Neural progenitor cell (in vitro differentiated cells): ENCODE measurements around the gene CCSER1. TPM values are rescaled to one million over a fixed set of nuclear protein-coding genes. Genes with fewer than 3 reads are reported as not detected.
A peak's percentile ranks its signal among the peaks of the same experiment; 100 is the strongest.

ENCODE experiments used
- DNase-seq: peaks from one replicate; pipeline ENCODE4 v3.0.0-alpha.2; 2016; ENCODE audit warnings: low spot score
- H2AFZ ChIP-seq: fragments of 200-600 bp; sonication (generic); replicated peaks from 2 replicates; pipeline ENCODE4 v1.6.1; 2016; ENCODE audit warnings: antibody characterized with exemption
- H3F3A ChIP-seq: fragments of 200-600 bp; sonication (generic); 2 replicates; pipeline ENCODE4 v1.6.1; 2016; ENCODE audit warnings: antibody characterized with exemption, low read depth
- H3K27ac ChIP-seq: fragments of 200-600 bp; sonication (generic); 2 replicates; pipeline ENCODE4 v1.5.1; 2016; ENCODE audit warnings: mild to moderate bottlenecking
- H3K27me3 ChIP-seq: fragments of 200-600 bp; sonication (generic); 2 replicates; pipeline ENCODE4 v1.6.1; 2016; ENCODE audit warnings: mild to moderate bottlenecking, moderate library complexity
- H3K36me3 ChIP-seq: fragments of 200-600 bp; sonication (generic); 2 replicates; pipeline ENCODE4 v1.5.1; 2016
- H3K4me1 ChIP-seq: fragments of 200-600 bp; sonication (generic); 2 replicates; pipeline ENCODE4 v1.6.1; 2016; ENCODE audit warnings: mixed run types
- H3K4me2 ChIP-seq: fragments of 200-600 bp; sonication (generic); 2 replicates; pipeline ENCODE4 v1.6.1; 2016
- H3K4me3 ChIP-seq: fragments of 200-600 bp; sonication (generic); 2 replicates; pipeline ENCODE4 v1.5.1; 2016
- H3K79me2 ChIP-seq: fragments of 200-600 bp; sonication (generic); 2 replicates; pipeline ENCODE4 v1.6.1; 2016; ENCODE audit warnings: low read depth
- H3K9ac ChIP-seq: fragments of 200-600 bp; sonication (generic); 2 replicates; pipeline ENCODE4 v1.6.1; 2016
- H3K9me3 ChIP-seq: fragments of 200-600 bp; sonication (generic); 2 replicates; pipeline ENCODE4 v1.5.1; 2016; ENCODE audit warnings: low read depth
- H4K20me1 ChIP-seq: fragments of 200-600 bp; sonication (generic); 2 replicates; pipeline ENCODE4 v1.6.1; 2016; ENCODE audit warnings: low read depth
- H3K27ac Mint-ChIP-seq: 3 replicates; pipeline ENCODE4 v1.8.0; 2021; ENCODE audit warnings: mixed read lengths
- H3K27me3 Mint-ChIP-seq: 2 replicates; pipeline ENCODE4 v1.8.0; 2022; ENCODE audit warnings: low read depth, mild to moderate bottlenecking, inconsistent platforms, moderate library complexity, mixed read lengths; ENCODE audit not compliant: insufficient read depth
- H3K36me3 Mint-ChIP-seq: 3 replicates; pipeline ENCODE4 v1.8.0; 2021; ENCODE audit warnings: mixed read lengths
- H3K4me1 Mint-ChIP-seq: 3 replicates; pipeline ENCODE4 v1.8.0; 2021; ENCODE audit warnings: mixed read lengths
- H3K4me3 Mint-ChIP-seq: 3 replicates; pipeline ENCODE4 v1.8.0; 2021; ENCODE audit warnings: mild to moderate bottlenecking, moderate library complexity, mixed read lengths
- H3K9me3 Mint-ChIP-seq: 3 replicates; pipeline ENCODE4 v1.8.0; 2020; ENCODE audit warnings: mixed read lengths
- EZH2 ChIP-seq: fragments of 200-600 bp; sonication (generic); IDR thresholded peaks from 2 replicates; pipeline ENCODE4 v1.6.1; 2017; ENCODE audit warnings: antibody characterized with exemption, mild to moderate bottlenecking, moderate library complexity
- EZH2phosphoT487 ChIP-seq: fragments of 200-600 bp; sonication (generic); IDR thresholded peaks from 2 replicates; pipeline ENCODE4 v1.6.1; 2017; ENCODE audit warnings: antibody characterized with exemption
- total RNA-seq: library from RNA; depleted of rRNA; stranded (reverse); fragments of >200 nt; gene quantifications from 2 replicates; pipeline ENCODE4 v1.2.3, GENCODE V29; 2015; ENCODE audit warnings: low replicate concordance
- TF ChIP-seq, protein P1 (sequence below): fragments of 200-600 bp; sonication (generic); IDR thresholded peaks from 2 replicates; pipeline ENCODE4 v1.5.1; 2017; ENCODE audit warnings: antibody characterized with exemption, mild to moderate bottlenecking

CCSER1 gene
- total RNA-seq, 1 donor from 2014 or later = 0.77 TPM

DNA sequence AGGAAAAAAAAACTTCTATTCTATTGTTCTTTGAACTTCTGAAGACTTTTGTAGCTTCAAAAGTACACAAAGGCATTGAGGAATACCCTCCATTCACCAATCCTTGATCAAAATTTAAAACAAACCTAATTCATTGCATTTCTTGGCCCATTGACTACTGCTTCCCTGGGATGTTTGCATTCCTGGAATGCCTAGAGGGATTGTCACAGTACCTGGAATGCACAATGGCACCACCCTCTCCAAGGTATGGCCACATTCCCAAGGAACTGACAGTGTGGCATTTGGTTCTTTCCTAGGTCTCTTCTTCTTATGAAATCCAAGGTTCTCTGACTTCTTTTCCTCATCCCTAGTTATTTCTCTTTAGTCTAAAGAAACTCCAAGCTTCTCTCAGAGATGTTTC is 600.7 kb downstream of the CCSER1 start:
- Histone ChIP-seq H3F3A (no peaks in the 10 kb centered on the region), H3K9me3 (no peaks in the 10 kb centered on the region), H3K36me3 (no peaks in the 10 kb centered on the region), H4K20me1 (no peaks in the 10 kb centered on the region), H3K4me1 (peaks cover 4% of the 10 kb centered on the region), H3K4me2 (peak overlapping the region; percentile 4), H3K4me3 (no peak overlapping the region), H3K27ac (no peak overlapping the region), H3K9ac (no peak overlapping the region), H3K79me2 (no peaks in the 10 kb centered on the region), H3K27me3 (no peaks in the 10 kb centered on the region), H2AFZ (no peak overlapping the region)
- H3K27ac Mint-ChIP-seq = no peak overlapping the region
- H3K4me1 Mint-ChIP-seq = no peaks in the 10 kb centered on the region
- DNase-seq = peak; percentile 66
- TF ChIP-seq, protein P1, sequence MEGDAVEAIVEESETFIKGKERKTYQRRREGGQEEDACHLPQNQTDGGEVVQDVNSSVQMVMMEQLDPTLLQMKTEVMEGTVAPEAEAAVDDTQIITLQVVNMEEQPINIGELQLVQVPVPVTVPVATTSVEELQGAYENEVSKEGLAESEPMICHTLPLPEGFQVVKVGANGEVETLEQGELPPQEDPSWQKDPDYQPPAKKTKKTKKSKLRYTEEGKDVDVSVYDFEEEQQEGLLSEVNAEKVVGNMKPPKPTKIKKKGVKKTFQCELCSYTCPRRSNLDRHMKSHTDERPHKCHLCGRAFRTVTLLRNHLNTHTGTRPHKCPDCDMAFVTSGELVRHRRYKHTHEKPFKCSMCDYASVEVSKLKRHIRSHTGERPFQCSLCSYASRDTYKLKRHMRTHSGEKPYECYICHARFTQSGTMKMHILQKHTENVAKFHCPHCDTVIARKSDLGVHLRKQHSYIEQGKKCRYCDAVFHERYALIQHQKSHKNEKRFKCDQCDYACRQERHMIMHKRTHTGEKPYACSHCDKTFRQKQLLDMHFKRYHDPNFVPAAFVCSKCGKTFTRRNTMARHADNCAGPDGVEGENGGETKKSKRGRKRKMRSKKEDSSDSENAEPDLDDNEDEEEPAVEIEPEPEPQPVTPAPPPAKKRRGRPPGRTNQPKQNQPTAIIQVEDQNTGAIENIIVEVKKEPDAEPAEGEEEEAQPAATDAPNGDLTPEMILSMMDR = no peak
- TF ChIP-seq EZH2phosphoT487 (no peak), EZH2 (no peak)
- H3K27me3 Mint-ChIP-seq = no peaks in the 10 kb centered on the region
- no peaks in the 10 kb centered on the region for H3K36me3 Mint-ChIP-seq
- no peak overlapping the region for H3K4me3 Mint-ChIP-seq
- H3K9me3 Mint-ChIP-seq = no peaks in the 10 kb centered on the region

DNA sequence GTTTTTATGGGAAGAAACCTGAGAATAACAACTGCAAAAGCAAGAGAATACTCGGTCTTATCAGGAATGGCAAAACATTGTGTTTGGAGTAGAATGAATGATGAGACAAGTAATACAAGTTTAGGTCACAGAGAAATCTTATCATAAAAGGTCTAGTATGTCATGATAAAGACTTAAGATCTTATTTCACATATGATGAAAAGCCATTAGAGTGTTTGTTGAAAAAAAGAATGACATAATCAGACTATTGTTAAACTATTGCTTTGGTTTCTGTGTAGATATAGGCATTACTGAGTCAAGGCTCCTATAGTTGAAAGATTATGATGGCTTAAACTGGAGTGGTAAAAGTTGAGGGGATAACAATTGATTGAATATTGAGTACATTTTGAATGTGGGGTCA is 603.6 kb downstream of the CCSER1 start:
- Histone ChIP-seq H3K9me3 (no peaks in the 10 kb centered on the region), H3K36me3 (no peaks in the 10 kb centered on the region), H2AFZ (no peak overlapping the region), H3K4me2 (no peak overlapping the region), H3K79me2 (no peaks in the 10 kb centered on the region), H3K27me3 (no peaks in the 10 kb centered on the region), H3K27ac (no peak overlapping the region), H3F3A (no peaks in the 10 kb centered on the region), H3K4me1 (peaks cover 4% of the 10 kb centered on the region), H4K20me1 (no peaks in the 10 kb centered on the region), H3K4me3 (no peak overlapping the region), H3K9ac (no peak overlapping the region)
- Mint-ChIP-seq H3K36me3 (no peaks in the 10 kb centered on the region), H3K9me3 (no peaks in the 10 kb centered on the region), H3K4me1 (no peaks in the 10 kb centered on the region), H3K27ac (no peak overlapping the region), H3K27me3 (no peaks in the 10 kb centered on the region), H3K4me3 (no peak overlapping the region)
- TF ChIP-seq, protein P1 = no peak
- TF ChIP-seq EZH2 = no peak
- TF ChIP-seq EZH2phosphoT487 = no peak
- DNase-seq = no peak

DNA sequence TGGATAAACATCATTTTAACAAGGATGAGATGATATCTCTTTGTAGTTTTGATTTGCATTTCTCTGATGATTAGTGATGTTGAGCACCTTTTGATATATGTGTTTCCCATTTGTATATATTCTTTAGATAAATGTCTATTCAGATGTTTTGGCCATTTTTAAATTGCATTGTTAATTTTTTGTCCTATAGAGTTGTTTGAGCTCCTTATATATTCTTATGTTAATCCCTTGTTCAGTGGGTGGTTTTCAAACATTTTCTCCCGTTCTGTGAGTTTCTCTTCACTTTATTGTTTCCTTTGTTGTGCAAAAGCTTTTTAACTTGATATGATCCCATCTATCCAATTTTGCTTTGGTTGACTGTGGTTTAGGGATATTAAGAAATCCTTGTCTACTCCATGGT is 606.0 kb downstream of the CCSER1 start:
- Histone ChIP-seq H3K27me3 (no peaks in the 10 kb centered on the region), H3K9me3 (no peaks in the 10 kb centered on the region), H3K4me3 (no peak overlapping the region), H3K36me3 (no peaks in the 10 kb centered on the region), H3K79me2 (no peaks in the 10 kb centered on the region), H3K4me1 (no peaks in the 10 kb centered on the region), H3F3A (no peaks in the 10 kb centered on the region), H3K9ac (no peak overlapping the region), H3K27ac (no peak overlapping the region), H3K4me2 (no peak overlapping the region), H4K20me1 (no peaks in the 10 kb centered on the region), H2AFZ (no peak overlapping the region)
- no peak overlapping the region for H3K4me3 Mint-ChIP-seq
- no peak overlapping the region for H3K27ac Mint-ChIP-seq
- no peaks in the 10 kb centered on the region for H3K4me1 Mint-ChIP-seq
- no peaks in the 10 kb centered on the region for H3K9me3 Mint-ChIP-seq
- no peaks in the 10 kb centered on the region for H3K36me3 Mint-ChIP-seq
- no peak for DNase-seq
- TF ChIP-seq, protein P1 = no peak
- TF ChIP-seq EZH2phosphoT487 (no peak), EZH2 (no peak)
- H3K27me3 Mint-ChIP-seq = no peaks in the 10 kb centered on the region
